HepG2 (cell line): ENCODE data around the gene TBC1D4. TPM values are rescaled to one million over a fixed set of nuclear protein-coding genes. Genes with fewer than 3 reads are reported as not detected.

ENCODE experiments used
- ATAC-seq: fragments of 200-7000 bp; cut with Tn5 transposase; 3 replicates; pipeline ENCODE4 v1.9.1; 2020; ENCODE audit warnings: mild to moderate bottlenecking, moderate library complexity
- BruUV-seq: library from RNA; stranded (reverse); fragments of 400-500 nt; replicated peaks from 2 replicates; lab custom pipeline; 2021; lab: Mats Ljungman, UMichigan
- CTCF ChIA-PET: fragments of 300-600 bp; formaldehyde crosslinking; extraction: SDS; loops from one replicate; lab custom pipeline; 2021; ENCODE audit warnings: low total read pairs, inconsistent platforms, low intra/inter-chr PET ratio; lab: Yijun Ruan, JAX
- POLR2A ChIA-PET: fragments of 350-600 bp; sonication (Branson Sonifier 250); formaldehyde crosslinking; loops from one replicate; lab custom pipeline; 2020; ENCODE audit warnings: antibody characterized with exemption, inconsistent platforms; lab: Yijun Ruan, JAX
- DNase-seq: peaks from one replicate; pipeline ENCODE4 v3.0.0-alpha.2; 2015; ENCODE audit warnings: low spot score
- FAIRE-seq: peaks from 3 replicates; lab custom pipeline; 2011; peaks lifted over from hg19 to GRCh38; lab: Jason Lieb, UNC
- H2AFZ ChIP-seq: one replicate; pipeline ENCODE4 v1.6.1; 2011; ENCODE audit warnings: low read length, inconsistent platforms
- H3K27ac ChIP-seq: fragments of 300-600 bp; 3 replicates; pipeline ENCODE4 v1.8.0; 2011; ENCODE audit warnings: mixed run types, mild to moderate bottlenecking, mixed read lengths, low read length, inconsistent platforms; ENCODE audit not compliant: insufficient read depth; ENCODE audit errors: extremely low read length
- H3K27me3 ChIP-seq, 2 experiments: fragments of 200-600 bp in 1 of 2; 2 replicates in 1 of 2; 3 replicates in 1 of 2; pipeline versions ENCODE4 v1.6.0 to v1.8.0; 2011; ENCODE audit warnings: low read length in 2 of 2, mild to moderate bottlenecking in 2 of 2, moderate library complexity in 2 of 2, inconsistent platforms in 1 of 2; ENCODE audit not compliant: insufficient read depth in 2 of 2, control insufficient read depth in 1 of 2
- H3K36me3 ChIP-seq, 2 experiments: fragments of 200-600 bp in 1 of 2; replicated peaks in 1 of 2; 2 replicates in 1 of 2; 3 replicates in 1 of 2; pipeline versions ENCODE4 v1.5.1 to v1.8.0; 2011; ENCODE audit warnings: low read length in 2 of 2, inconsistent platforms in 1 of 2; ENCODE audit not compliant: insufficient read depth in 2 of 2, control insufficient read depth in 1 of 2
- H3K4me1 ChIP-seq: 2 replicates; pipeline ENCODE4 v1.5.1; 2012; ENCODE audit warnings: low read length, inconsistent platforms; ENCODE audit not compliant: insufficient read depth
- H3K4me2 ChIP-seq: 2 replicates; pipeline ENCODE4 v1.6.0; 2011; ENCODE audit warnings: low read depth, low read length, inconsistent platforms
- H3K4me3 ChIP-seq, 3 experiments: fragments of 200-600 bp in 1 of 3; sonication (generic), shearing (Covaris generic) in 1 of 3; replicated peaks in 1 of 3; 2 replicates each; pipeline ENCODE4 v1.5.1; 2011 to 2016; ENCODE audit warnings: low read length in 3 of 3, inconsistent platforms in 2 of 3, low read depth in 2 of 3, mild to moderate bottlenecking in 2 of 3, control low read depth in 1 of 3, mixed read lengths in 1 of 3; ENCODE audit not compliant: insufficient read depth in 1 of 3
- H3K79me2 ChIP-seq: one replicate; pipeline ENCODE4 v1.6.1; 2011; ENCODE audit warnings: low read length, inconsistent platforms; ENCODE audit not compliant: insufficient read depth
- H3K9ac ChIP-seq: 2 replicates; pipeline ENCODE4 v1.6.0; 2011; ENCODE audit warnings: mild to moderate bottlenecking, low read depth, low read length, inconsistent platforms; ENCODE audit not compliant: insufficient read depth
- H3K9me3 ChIP-seq: 2 replicates; pipeline ENCODE4 v1.5.1; 2012; ENCODE audit warnings: mild to moderate bottlenecking, low read length
- H4K20me1 ChIP-seq: 2 replicates; pipeline ENCODE4 v1.6.0; 2011; ENCODE audit warnings: inconsistent platforms, mild to moderate bottlenecking, low read length, moderate library complexity; ENCODE audit not compliant: insufficient read depth
- FOXP1 ChIP-seq, 2 experiments: fragments of 450-650 bp in 1 of 2; IDR thresholded peaks; 2 replicates each; pipeline ENCODE4 v1.6.1; 2017 to 2018; ENCODE audit warnings: antibody characterized with exemption in 1 of 2
- GATAD2A ChIP-seq: IDR thresholded peaks from 2 replicates; pipeline ENCODE4 v1.6.1; 2016
- KLF13 ChIP-seq: sonication (generic); formaldehyde crosslinking; IDR thresholded peaks from 2 replicates; pipeline ENCODE4 v1.4.0; 2020; ENCODE audit warnings: mild to moderate bottlenecking, missing genetic modification reagents
- MBNL3 ChIP-seq: fragments of 250-450 bp; sonication (Bioruptor Pico); conservative IDR thresholded peaks from 2 replicates; pipeline ENCODE4 v1.8.0; 2022; ENCODE audit warnings: mild to moderate bottlenecking, inconsistent platforms
- MED1 ChIP-seq: sonication (generic); formaldehyde crosslinking; IDR thresholded peaks from 2 replicates; pipeline ENCODE4 v1.4.0; 2020; ENCODE audit warnings: missing genetic modification reagents
- MIER3 ChIP-seq: IDR thresholded peaks from 2 replicates; pipeline ENCODE4 v1.6.1; 2016; ENCODE audit warnings: missing compliant biosample characterization, borderline replicate concordance
- MTA1 ChIP-seq: sonication (generic); formaldehyde crosslinking; IDR thresholded peaks from 2 replicates; pipeline ENCODE4 v1.4.0; 2020; ENCODE audit warnings: missing genetic modification reagents, mild to moderate bottlenecking, borderline replicate concordance
- SIX4 ChIP-seq: sonication (generic); formaldehyde crosslinking; IDR thresholded peaks from 2 replicates; pipeline ENCODE4 v1.4.0; 2020; ENCODE audit warnings: missing genetic modification reagents
- ZNF569 ChIP-seq: sonication (generic); formaldehyde crosslinking; IDR thresholded peaks from 2 replicates; pipeline ENCODE4 v1.5.0; 2020; ENCODE audit warnings: mild to moderate bottlenecking, missing genetic modification reagents, moderate library complexity, borderline replicate concordance
- ZNF607 ChIP-seq: sonication (generic); formaldehyde crosslinking; IDR thresholded peaks from 2 replicates; pipeline ENCODE4 v1.5.1; 2020; ENCODE audit warnings: missing genetic modification reagents, mild to moderate bottlenecking, borderline replicate concordance
- WGBS: methylation state at CpG from one replicate; pipeline ENCODE4 v1.1.6; 2017; ENCODE audit warnings: low lambda C conversion rate; 5-methylcytosine and 5-hydroxymethylcytosine counted together
- in situ Hi-C: cut with HindIII; loops from 2 replicates; pipeline ENCODE4 v1.10.0; 2017; ENCODE audit warnings: low pct_unique_long_range_greater_than_20kb; ENCODE audit not compliant: extremely low pct_ligation_motif_present
- intact Hi-C: fragments of 100-400 bp; cut with micrococcal nuclease; formaldehyde crosslinking; loops from one replicate; pipeline ENCODE4 v1.10.0; 2022; ENCODE audit not compliant: unreplicated experiment
- polyA plus RNA-seq, 8 experiments: library from polyadenylated mRNA; depleted of rRNA in 3 of 8; stranded (reverse) in 7 of 8; unstranded in 1 of 8; fragments of >200 nt; fragmentation: Illumina TruSeq in 4 of 8; extraction: Trizol in 4 of 8; gene quantifications; 2 replicates each; pipeline versions ENCODE4 v1.2.1 to v1.2.3, GENCODE V29; 2011 to 2016; ENCODE audit warnings: low read depth in 4 of 8, missing spikeins in 1 of 8, mixed read lengths in 1 of 8; ENCODE audit not compliant: insufficient read depth in 1 of 8
- total RNA-seq, 5 experiments: library from RNA; depleted of rRNA; stranded (reverse); fragments of >200 nt; fragmentation: Illumina TruSeq; extraction: Trizol; gene quantifications; 2 replicates each; pipeline ENCODE4 v1.2.3, GENCODE V29; 2016; ENCODE audit warnings: low read depth in 1 of 5
- TF ChIP-seq, protein P1 (sequence below): sonication (generic); formaldehyde crosslinking; IDR thresholded peaks from 2 replicates; pipeline ENCODE4 v1.5.0; 2020; ENCODE audit warnings: missing genetic modification reagents
- TF ChIP-seq, protein P2 (sequence below): sonication (generic); formaldehyde crosslinking; IDR thresholded peaks from 2 replicates; pipeline ENCODE4 v1.4.0; 2020; ENCODE audit warnings: missing genetic modification reagents
- TF ChIP-seq, protein P3 (sequence below): sonication (generic); formaldehyde crosslinking; IDR thresholded peaks from 2 replicates; pipeline ENCODE4 v1.4.0; 2020; ENCODE audit warnings: mild to moderate bottlenecking, missing genetic modification reagents

The TBC1D4 gene
- total and polyA plus RNA-seq, 2 of the 13 experiments (the other 11 are each of a cell fraction or from before 2014, with no cell fraction given): 35.9 to 64.4 TPM

DNA sequence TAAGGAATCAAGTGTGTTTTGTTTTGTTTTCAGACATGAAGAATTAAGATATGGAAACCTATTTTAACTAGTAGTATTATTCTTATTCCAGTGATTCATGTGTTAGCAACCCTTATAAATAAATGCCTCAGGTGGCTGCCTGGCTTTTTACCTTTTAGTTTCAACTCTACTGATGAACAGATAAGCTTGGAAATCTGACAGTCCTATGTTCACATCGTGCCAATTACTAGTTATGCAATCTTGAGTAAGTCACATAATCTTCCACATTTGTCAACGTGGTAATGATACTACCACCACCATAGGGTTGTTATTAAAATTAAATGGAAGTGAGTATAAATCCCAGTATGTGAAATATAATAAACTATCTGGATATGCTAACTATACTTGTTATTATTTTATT is 64.3 kb downstream of the TBC1D4 start:
- Histone ChIP-seq H3K36me3 (peaks cover 0 to 10% of the 10 kb centered on the region in 2 experiments; a peak in 2 of 5 replicates), H3K9ac (no peak overlapping the region)
- intact Hi-C loops: no loop called here
- CTCF ChIA-PET: no interaction called here
- no peak for FAIRE-seq
- in situ Hi-C loops: no loop called here
- no peak for TF ChIP-seq SIX4 (CRISPR knock-in tag)
- no peak for TF ChIP-seq MED1 (CRISPR knock-in tag)
- no peak for TF ChIP-seq MIER3 (CRISPR knock-in tag)
- TF ChIP-seq ZNF607 (CRISPR knock-in tag): no peak
- no peak for TF ChIP-seq FOXP1 (IDR thresholded peaks at IDR 0.05)
- no peak for TF ChIP-seq FOXP1 (CRISPR knock-in tag; IDR thresholded peaks at IDR 0.05)
- TF ChIP-seq MTA1: no peak
- TF ChIP-seq MBNL3 (CRISPR knock-in tag): no peak
- TF ChIP-seq ZNF569 (CRISPR knock-in tag): no peak
- TF ChIP-seq, protein P1, sequence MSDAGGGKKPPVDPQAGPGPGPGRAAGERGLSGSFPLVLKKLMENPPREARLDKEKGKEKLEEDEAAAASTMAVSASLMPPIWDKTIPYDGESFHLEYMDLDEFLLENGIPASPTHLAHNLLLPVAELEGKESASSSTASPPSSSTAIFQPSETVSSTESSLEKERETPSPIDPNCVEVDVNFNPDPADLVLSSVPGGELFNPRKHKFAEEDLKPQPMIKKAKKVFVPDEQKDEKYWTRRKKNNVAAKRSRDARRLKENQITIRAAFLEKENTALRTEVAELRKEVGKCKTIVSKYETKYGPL (CRISPR knock-in tag): 0 out of 2 replicates have a peak, but pooled peaks have one; percentile 49
- TF ChIP-seq, protein P2, sequence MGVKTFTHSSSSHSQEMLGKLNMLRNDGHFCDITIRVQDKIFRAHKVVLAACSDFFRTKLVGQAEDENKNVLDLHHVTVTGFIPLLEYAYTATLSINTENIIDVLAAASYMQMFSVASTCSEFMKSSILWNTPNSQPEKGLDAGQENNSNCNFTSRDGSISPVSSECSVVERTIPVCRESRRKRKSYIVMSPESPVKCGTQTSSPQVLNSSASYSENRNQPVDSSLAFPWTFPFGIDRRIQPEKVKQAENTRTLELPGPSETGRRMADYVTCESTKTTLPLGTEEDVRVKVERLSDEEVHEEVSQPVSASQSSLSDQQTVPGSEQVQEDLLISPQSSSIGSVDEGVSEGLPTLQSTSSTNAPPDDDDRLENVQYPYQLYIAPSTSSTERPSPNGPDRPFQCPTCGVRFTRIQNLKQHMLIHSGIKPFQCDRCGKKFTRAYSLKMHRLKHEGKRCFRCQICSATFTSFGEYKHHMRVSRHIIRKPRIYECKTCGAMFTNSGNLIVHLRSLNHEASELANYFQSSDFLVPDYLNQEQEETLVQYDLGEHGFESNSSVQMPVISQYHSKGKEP (CRISPR knock-in tag): no peak
- TF ChIP-seq, protein P3, sequence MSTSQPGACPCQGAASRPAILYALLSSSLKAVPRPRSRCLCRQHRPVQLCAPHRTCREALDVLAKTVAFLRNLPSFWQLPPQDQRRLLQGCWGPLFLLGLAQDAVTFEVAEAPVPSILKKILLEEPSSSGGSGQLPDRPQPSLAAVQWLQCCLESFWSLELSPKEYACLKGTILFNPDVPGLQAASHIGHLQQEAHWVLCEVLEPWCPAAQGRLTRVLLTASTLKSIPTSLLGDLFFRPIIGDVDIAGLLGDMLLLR: no peak
- TF ChIP-seq GATAD2A (CRISPR knock-in tag): 0 out of 2 replicates have a peak, but pooled peaks have one; percentile 16
- no peak for TF ChIP-seq KLF13 (CRISPR knock-in tag)
- TF ChIP-seq, all 625 proteins: peak for 2
- ATAC-seq: no peak
- Histone ChIP-seq H3K4me2 (no peak overlapping the region), H2AFZ (no peak overlapping the region), H3K4me1 (peaks cover 79% of the 10 kb centered on the region), H3K79me2 (peaks cover 95% of the 10 kb centered on the region), H3K27ac (no peak overlapping the region), H4K20me1 (peaks cover 21% of the 10 kb centered on the region), H3K4me3 (no peak overlapping the region), H3K27me3 (no peaks in the 10 kb centered on the region), H3K9me3 (no peaks in the 10 kb centered on the region)
- BruUV-seq: no TSS peak
- DNase-seq: no peak
- POLR2A ChIA-PET: no interaction called here
- 53% methylated on average over 2 of the region's 2 CpGs for WGBS
